Keratinocyte (primary cell): ENCODE measurements around the gene ARNT2. TPM values are rescaled to one million over a fixed set of nuclear protein-coding genes. Genes with fewer than 3 reads are reported as not detected.

Source experiments
- DNase-seq: peaks from one replicate; pipeline ENCODE4 v3.0.0-alpha.2; 2011; ENCODE audit warnings: low read depth, missing footprints, low spot score
- FAIRE-seq: peaks from 2 replicates; lab custom pipeline; 2011; peaks lifted over from hg19 to GRCh38; lab: Jason Lieb, UNC
- H2AFZ ChIP-seq: 2 replicates; pipeline ENCODE4 v1.6.0; 2012; ENCODE audit warnings: low read length, control low read depth, inconsistent platforms; ENCODE audit not compliant: control insufficient read depth
- H3K27ac ChIP-seq: 2 replicates; pipeline ENCODE4 v1.5.1; 2011; ENCODE audit warnings: low read length; ENCODE audit not compliant: control insufficient read depth, insufficient read depth
- H3K27me3 ChIP-seq: 3 replicates; pipeline ENCODE4 v1.6.0; 2011; ENCODE audit warnings: low read length; ENCODE audit not compliant: control insufficient read depth, insufficient read depth; ENCODE audit errors: extremely low read depth
- H3K36me3 ChIP-seq, 2 experiments: 2 replicates in 1 of 2; 3 replicates in 1 of 2; pipeline ENCODE4 v1.5.1; 2011; ENCODE audit warnings: low read length in 2 of 2, mild to moderate bottlenecking in 1 of 2; ENCODE audit not compliant: control insufficient read depth in 2 of 2, insufficient read depth in 2 of 2; ENCODE audit errors: extremely low read depth in 1 of 2
- H3K4me1 ChIP-seq: 3 replicates; pipeline ENCODE4 v1.5.1; 2011; ENCODE audit warnings: low read length; ENCODE audit not compliant: control insufficient read depth, insufficient read depth; ENCODE audit errors: extremely low read depth
- H3K4me2 ChIP-seq: 3 replicates; pipeline ENCODE4 v1.6.0; 2011; ENCODE audit warnings: low read depth, low read length; ENCODE audit not compliant: control insufficient read depth, insufficient read depth; ENCODE audit errors: extremely low read depth
- H3K4me3 ChIP-seq, 3 experiments: fragments of 200-600 bp in 1 of 3; sonication (generic) in 1 of 3; 2 replicates in 2 of 3; 3 replicates in 1 of 3; pipeline ENCODE4 v1.5.1; 2011 to 2016; ENCODE audit warnings: low read length in 3 of 3, mild to moderate bottlenecking in 3 of 3, control low read depth in 2 of 3, inconsistent platforms in 1 of 3, low read depth in 1 of 3, mixed read lengths in 1 of 3, mixed run types in 1 of 3, moderate library complexity in 1 of 3; ENCODE audit not compliant: control insufficient read depth in 2 of 3, insufficient read depth in 2 of 3; ENCODE audit errors: extremely low read depth in 1 of 3
- H3K79me2 ChIP-seq: 2 replicates; pipeline ENCODE4 v1.6.0; 2012; ENCODE audit warnings: low read length; ENCODE audit not compliant: control insufficient read depth, insufficient read depth
- H3K9ac ChIP-seq: 3 replicates; pipeline ENCODE4 v1.6.0; 2011; ENCODE audit warnings: low read length; ENCODE audit not compliant: control insufficient read depth, insufficient read depth; ENCODE audit errors: extremely low read depth
- H3K9me1 ChIP-seq: 3 replicates; pipeline ENCODE4 v1.6.0; 2011; ENCODE audit warnings: low read length; ENCODE audit not compliant: control insufficient read depth, insufficient read depth; ENCODE audit errors: extremely low read depth
- H3K9me3 ChIP-seq: 2 replicates; pipeline ENCODE4 v1.5.1; 2012; ENCODE audit warnings: low read depth, low read length; ENCODE audit not compliant: control insufficient read depth
- H4K20me1 ChIP-seq: 3 replicates; pipeline ENCODE4 v1.6.0; 2011; ENCODE audit warnings: low read length; ENCODE audit not compliant: control insufficient read depth, insufficient read depth; ENCODE audit errors: extremely low read depth
- EZH2 ChIP-seq: IDR thresholded peaks from one replicate; pipeline ENCODE4 v1.6.1; 2012; ENCODE audit warnings: inconsistent platforms, mild to moderate bottlenecking, low read length, moderate library complexity
- dilution Hi-C: fragments of 300-500 bp; cut with MboI; formaldehyde crosslinking; loops from one replicate; pipeline ENCODE4 v1.7.0; 2020; ENCODE audit warnings: low sequenced_read_pairs; ENCODE audit not compliant: extremely low pct_ligation_motif_present
- polyA plus RNA-seq, 5 experiments: library from polyadenylated mRNA; depleted of rRNA in 3 of 5; stranded (reverse) in 3 of 5; stranded (forward) in 1 of 5; unstranded in 1 of 5; fragments of >200 nt; gene quantifications; 1 replicate in 1 of 5; 2 replicates in 3 of 5; 3 replicates in 1 of 5; pipeline versions ENCODE4 v1.2.1 to v1.2.3, GENCODE V29; 2011 to 2012; ENCODE audit warnings: missing spikeins in 2 of 5, low read depth in 1 of 5, low replicate concordance in 1 of 5
- TF ChIP-seq, protein P1 (sequence below), 3 experiments: IDR thresholded peaks in 1 of 3; conservative IDR thresholded peaks in 1 of 3; optimal IDR thresholded peaks in 1 of 3; 2 replicates in 2 of 3; 3 replicates in 1 of 3; pipeline versions ENCODE3 to v1.5.1; 2011; ENCODE audit warnings: low read length in 3 of 3, mild to moderate bottlenecking in 3 of 3, moderate library complexity in 2 of 3, control low read depth in 1 of 3, inconsistent platforms in 1 of 3; ENCODE audit not compliant: insufficient read depth in 2 of 3; ENCODE audit errors: extremely low read depth in 1 of 3

The ARNT2 gene
- polyA plus RNA-seq, 1 donor (not counting 4 experiments of a cell fraction or from before 2014, with no cell fraction given) = 0.16 TPM

DNA sequence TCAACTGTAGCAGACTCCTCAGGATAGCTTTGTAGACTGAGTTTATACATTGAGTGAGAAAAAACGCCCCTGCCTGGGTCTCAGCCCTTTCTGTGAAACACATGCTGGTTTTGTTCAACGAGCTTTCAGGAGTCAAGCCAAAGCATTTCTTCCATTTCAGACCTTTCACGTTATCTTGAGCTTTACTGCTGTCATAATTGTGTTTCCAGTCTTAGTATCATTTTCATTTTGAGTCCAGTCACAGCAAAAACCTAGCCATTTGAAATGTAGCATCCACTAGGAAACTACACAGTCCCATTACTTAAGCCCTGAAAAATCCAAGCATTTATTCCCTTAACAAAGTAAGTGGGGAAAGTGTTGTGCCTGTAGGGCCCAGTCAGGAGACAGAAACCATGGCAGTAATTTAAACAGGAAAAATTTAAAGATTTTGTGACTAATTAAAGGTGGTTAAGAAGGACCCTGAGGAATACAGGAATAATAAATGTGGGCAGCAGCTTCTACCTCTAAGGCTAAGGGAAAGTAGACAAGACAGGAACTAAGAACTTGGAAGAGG, 180.9 kb downstream of the ARNT2 start:
- peak overlapping the region; percentile 36 for H3K27ac ChIP-seq
- H4K20me1 ChIP-seq = no peaks in the 10 kb centered on the region
- H3K79me2 ChIP-seq = no peaks in the 10 kb centered on the region
- peak overlapping the region; percentile 75 for H3K4me2 ChIP-seq
- H3K4me3 ChIP-seq = no peak overlapping the region
- peaks cover 74% of the 10 kb centered on the region for H3K4me1 ChIP-seq
- H3K9me3 ChIP-seq = no peaks in the 10 kb centered on the region
- H3K36me3 ChIP-seq = no peaks in the 10 kb centered on the region
- dilution Hi-C loops = loop anchor here (25.0 kb wide), 1 partner anchor 102 kb away; the partner anchor contains the start of gene ABHD17C
- H2AFZ ChIP-seq = no peak overlapping the region
- no peak for TF ChIP-seq EZH2
- TF ChIP-seq, protein P1, sequence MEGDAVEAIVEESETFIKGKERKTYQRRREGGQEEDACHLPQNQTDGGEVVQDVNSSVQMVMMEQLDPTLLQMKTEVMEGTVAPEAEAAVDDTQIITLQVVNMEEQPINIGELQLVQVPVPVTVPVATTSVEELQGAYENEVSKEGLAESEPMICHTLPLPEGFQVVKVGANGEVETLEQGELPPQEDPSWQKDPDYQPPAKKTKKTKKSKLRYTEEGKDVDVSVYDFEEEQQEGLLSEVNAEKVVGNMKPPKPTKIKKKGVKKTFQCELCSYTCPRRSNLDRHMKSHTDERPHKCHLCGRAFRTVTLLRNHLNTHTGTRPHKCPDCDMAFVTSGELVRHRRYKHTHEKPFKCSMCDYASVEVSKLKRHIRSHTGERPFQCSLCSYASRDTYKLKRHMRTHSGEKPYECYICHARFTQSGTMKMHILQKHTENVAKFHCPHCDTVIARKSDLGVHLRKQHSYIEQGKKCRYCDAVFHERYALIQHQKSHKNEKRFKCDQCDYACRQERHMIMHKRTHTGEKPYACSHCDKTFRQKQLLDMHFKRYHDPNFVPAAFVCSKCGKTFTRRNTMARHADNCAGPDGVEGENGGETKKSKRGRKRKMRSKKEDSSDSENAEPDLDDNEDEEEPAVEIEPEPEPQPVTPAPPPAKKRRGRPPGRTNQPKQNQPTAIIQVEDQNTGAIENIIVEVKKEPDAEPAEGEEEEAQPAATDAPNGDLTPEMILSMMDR (optimal IDR thresholded peaks at IDR 0.05 in 1 of 3, IDR thresholded peaks at IDR 0.05 in 1 of 3, conservative IDR thresholded peaks at IDR 0.05 in 1 of 3; ENCODE audit: extremely low read depth in 1 of 3, insufficient read depth in 2 of 3, low read length in 3 of 3) = no peak
- H3K9me1 ChIP-seq = no peaks in the 10 kb centered on the region
- FAIRE-seq = peak; percentile 70
- no peaks in the 10 kb centered on the region for H3K27me3 ChIP-seq
- peak overlapping the region; percentile 12 for H3K9ac ChIP-seq
- no peak for DNase-seq

DNA sequence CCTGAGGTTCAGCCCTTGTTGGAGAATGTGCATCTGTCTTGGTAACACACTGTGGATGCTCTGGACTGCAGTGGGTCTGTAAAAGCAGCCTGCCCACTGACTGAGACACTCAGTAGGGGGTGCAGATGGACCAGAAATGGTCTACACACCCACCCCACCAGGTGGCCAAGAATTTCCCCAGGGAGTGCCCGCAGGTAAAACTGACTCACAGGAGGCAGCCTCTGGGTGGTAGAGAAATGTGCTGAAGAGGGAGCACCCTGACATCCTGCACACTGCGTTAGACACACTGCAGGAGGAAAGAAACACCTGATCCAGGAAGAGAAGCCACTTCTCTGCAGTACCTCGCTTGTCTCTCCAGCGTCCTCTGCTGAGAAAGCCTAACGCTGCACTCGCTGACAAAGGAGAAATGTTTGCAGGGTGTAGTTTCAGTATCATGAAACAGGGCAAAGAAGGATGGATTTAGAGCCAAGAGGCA, 181.4 kb downstream of the ARNT2 start:
- Histone ChIP-seq H3K4me3 (peak overlapping the region in 2 of 3 experiments; percentile 1 to 47), H3K27ac (peak overlapping the region; percentile 40), H3K4me2 (peak overlapping the region; percentile 75), H3K27me3 (no peaks in the 10 kb centered on the region), H2AFZ (no peak overlapping the region), H3K9me3 (no peaks in the 10 kb centered on the region), H3K9ac (peak overlapping the region; percentile 12), H3K36me3 (no peaks in the 10 kb centered on the region), H4K20me1 (no peaks in the 10 kb centered on the region), H3K9me1 (no peaks in the 10 kb centered on the region), H3K4me1 (peaks cover 69% of the 10 kb centered on the region), H3K79me2 (no peaks in the 10 kb centered on the region)
- TF ChIP-seq, protein P1 (optimal IDR thresholded peaks at IDR 0.05 in 1 of 3, IDR thresholded peaks at IDR 0.05 in 1 of 3, conservative IDR thresholded peaks at IDR 0.05 in 1 of 3; ENCODE audit: extremely low read depth in 1 of 3, insufficient read depth in 2 of 3, low read length in 3 of 3) = peak; percentile 68 to 72 (median 72)
- no peak for TF ChIP-seq EZH2
- DNase-seq (no peak), FAIRE-seq (no peak)
- dilution Hi-C loops = loop anchor here (25.0 kb wide), 1 partner anchor 102 kb away; the partner anchor contains the start of gene ABHD17C
